A673 (cell line): ENCODE results near the gene NKD2.

Experiments
- CTCF ChIP-seq: fragments of 300-800, 200-600 bp; sonication (generic); conservative IDR thresholded peaks from 2 replicates; pipeline ENCODE4 v1.5.1; 2017; ENCODE audit warnings: low read depth, mild to moderate bottlenecking, antibody characterized with exemption, low read length, moderate library complexity, mixed read lengths
- EZH2 ChIP-seq: fragments of 200-600 bp; sonication (generic); IDR thresholded peaks from 2 replicates; pipeline ENCODE4 v1.6.1; 2017; ENCODE audit warnings: borderline replicate concordance, low read depth, mild to moderate bottlenecking, mixed read lengths, antibody characterized with exemption, low read length; ENCODE audit not compliant: poor library complexity, severe bottlenecking

GRCh38 chr5:1036504-1037122, 28.0 kb downstream of the NKD2 start:
- TF ChIP-seq CTCF: no peak
- TF ChIP-seq EZH2: no peak
